Activated CD8-positive, alpha-beta T cell treated with anti-CD3 and anti-CD28 coated beads for 36 hours (primary cell): ENCODE results near the gene PTPRJ. TPM values are rescaled to one million over a fixed set of nuclear protein-coding genes. Genes with fewer than 3 reads are reported as not detected.

Source experiments
- ATAC-seq: fragments of 200-7000 bp; cut with Tn5 transposase; one replicate; pipeline ENCODE4 v1.10.0; 2021; ENCODE audit warnings: mild to moderate bottlenecking, moderate library complexity
- CTCF ChIA-PET: fragments of 350-600 bp; sonication (Branson Sonifier 250); formaldehyde crosslinking; loops from one replicate; lab custom pipeline; 2021; ENCODE audit warnings: antibody characterized with exemption; lab: Charles Lee
- POLR2A ChIA-PET: fragments of 350-600 bp; sonication (Branson Sonifier 250); formaldehyde crosslinking; loops from one replicate; lab custom pipeline; 2021; ENCODE audit warnings: antibody characterized with exemption; lab: Charles Lee
- DNase-seq: peaks from one replicate; pipeline ENCODE4 v3.0.0-alpha.2; 2020
- H3K27ac Mint-ChIP-seq: one replicate; pipeline ENCODE4 v1.8.0; 2021; ENCODE audit warnings: mild to moderate bottlenecking, mixed read lengths
- H3K27me3 Mint-ChIP-seq: one replicate; pipeline ENCODE4 v1.8.0; 2021; ENCODE audit warnings: mixed read lengths
- H3K36me3 Mint-ChIP-seq: one replicate; pipeline ENCODE4 v1.8.0; 2021; ENCODE audit warnings: low read depth, mixed read lengths
- H3K4me1 Mint-ChIP-seq: one replicate; pipeline ENCODE4 v1.8.0; 2021; ENCODE audit warnings: low read depth, mixed read lengths
- H3K4me3 Mint-ChIP-seq: one replicate; pipeline ENCODE4 v1.8.0; 2021; ENCODE audit warnings: mild to moderate bottlenecking, moderate library complexity, mixed read lengths
- H3K9me3 Mint-ChIP-seq: one replicate; pipeline ENCODE4 v1.8.0; 2021; ENCODE audit warnings: mixed read lengths
- CTCF ChIP-seq: fragments of 200-600 bp; IDR thresholded peaks from one replicate; pipeline ENCODE4 v1.8.0; 2022; ENCODE audit warnings: antibody characterized with exemption, mild to moderate bottlenecking
- intact Hi-C: fragments of 100-400 bp; cut with micrococcal nuclease; formaldehyde crosslinking; loops from one replicate; pipeline ENCODE4 v1.10.0; 2022
- total RNA-seq, 2 experiments: library from RNA; stranded (reverse); gene quantifications; one replicate each; pipeline ENCODE4 v1.2.3, GENCODE V29; 2021

Gene PTPRJ
- total RNA-seq, 2 experiments from 2014 or later: 21.5 to 23.4 TPM

GRCh38 chr11:48017831-48018527, 37.6 kb downstream of the PTPRJ start:
- Mint-ChIP-seq H3K9me3 (no peaks in the 10 kb centered on the region), H3K4me1 (peaks cover 76% of the 10 kb centered on the region), H3K36me3 (peaks cover 13% of the 10 kb centered on the region), H3K4me3 (no peak overlapping the region), H3K27ac (peak overlapping the region; percentile 77), H3K27me3 (no peaks in the 10 kb centered on the region)
- DNase-seq: no peak
- CTCF ChIA-PET: interaction anchor here (1.1 to 3.2 kb wide), 6 partner anchors 9 to 90 kb away, joined by 4 to 12 read pairs (median 8); no protein-coding TSS in a partner anchor
- ATAC-seq: no peak
- no peak for TF ChIP-seq CTCF
- POLR2A ChIA-PET: interaction anchor here (0.6 to 2.5 kb wide), 10 partner anchors 8 to 143 kb away, joined by 3 to 18 read pairs (median 5); no protein-coding TSS in a partner anchor
- intact Hi-C loops: no loop called here

GRCh38 chr11:48018528-48019216, 38.3 kb downstream of the PTPRJ start:
- Mint-ChIP-seq H3K27me3 (no peaks in the 10 kb centered on the region), H3K27ac (peak overlapping the region; percentile 73), H3K36me3 (peaks cover 13% of the 10 kb centered on the region), H3K4me3 (peak overlapping the region; percentile 9), H3K9me3 (no peaks in the 10 kb centered on the region), H3K4me1 (peaks cover 70% of the 10 kb centered on the region)
- DNase-seq: no peak
- no peak for TF ChIP-seq CTCF
- no peak for ATAC-seq
- intact Hi-C loops: no loop called here
- ChIA-PET CTCF (interaction anchor here (1.1 to 3.2 kb wide), 7 partner anchors 9 to 89 kb away, joined by 4 to 12 read pairs (median 4); no protein-coding TSS in a partner anchor), POLR2A (interaction anchor here (0.9 to 2.5 kb wide), 9 partner anchors 9 to 89 kb away, joined by 3 to 18 read pairs (median 5); no protein-coding TSS in a partner anchor)

GRCh38 chr11:48019217-48019584, 38.8 kb downstream of the PTPRJ start:
- H3K4me3 Mint-ChIP-seq: peak overlapping the region; percentile 9
- no peaks in the 10 kb centered on the region for H3K27me3 Mint-ChIP-seq
- ATAC-seq (peak; percentile 64), DNase-seq (peak; percentile 61)
- H3K4me1 Mint-ChIP-seq: peaks cover 64% of the 10 kb centered on the region
- H3K36me3 Mint-ChIP-seq: peaks cover 10% of the 10 kb centered on the region
- H3K27ac Mint-ChIP-seq: peak overlapping the region; percentile 73
- CTCF ChIA-PET: interaction anchor here (1.2 to 3.2 kb wide), 5 partner anchors 10 to 90 kb away, joined by 4 to 12 read pairs (median 6); no protein-coding TSS in a partner anchor
- no peaks in the 10 kb centered on the region for H3K9me3 Mint-ChIP-seq
- intact Hi-C loops: no loop called here
- TF ChIP-seq CTCF: no peak
- POLR2A ChIA-PET: interaction anchor here (1.0 to 2.5 kb wide), 3 partner anchors 10 to 15 kb away, joined by 3 to 18 read pairs (median 5); no protein-coding TSS in a partner anchor

- no peak for ATAC-seq
- no peaks in the 10 kb centered on the region for H3K9me3 Mint-ChIP-seq
- H3K4me1 Mint-ChIP-seq: peaks cover 62% of the 10 kb centered on the region
- no peak for DNase-seq
- ChIA-PET POLR2A (interaction anchor here (1.0 to 1.2 kb wide), 2 partner anchors 16 to 21 kb away, joined by 3 read pairs; no protein-coding TSS in a partner anchor), CTCF (interaction anchor here (1.0 to 3.2 kb wide), 7 partner anchors 10 to 89 kb away, joined by 4 to 12 read pairs (median 5); no protein-coding TSS in a partner anchor)
- no peak overlapping the region for H3K4me3 Mint-ChIP-seq
- peaks cover 10% of the 10 kb centered on the region for H3K36me3 Mint-ChIP-seq
- TF ChIP-seq CTCF: no peak
- no peaks in the 10 kb centered on the region for H3K27me3 Mint-ChIP-seq
- intact Hi-C loops: no loop called here
- peak overlapping the region; percentile 73 for H3K27ac Mint-ChIP-seq
These were observed 39.2 kb downstream of the PTPRJ start for GRCh38 chr11:48019595-48019994.
